Endothelial cell (in vitro differentiated cells): ENCODE results near the gene VPS54. TPM values are rescaled to one million over a fixed set of nuclear protein-coding genes. Genes with fewer than 3 reads are reported as not detected.
A peak's percentile ranks its signal among the peaks of the same experiment; 100 is the strongest.

Experiments
- DNase-seq: peaks from one replicate; pipeline ENCODE4 v3.0.0; 2021; ENCODE audit warnings: low spot score
- H3K27ac Mint-ChIP-seq: one replicate; pipeline ENCODE4 v1.8.0; 2021; ENCODE audit warnings: mixed read lengths, inconsistent platforms; ENCODE audit not compliant: unreplicated experiment
- H3K27me3 Mint-ChIP-seq: one replicate; pipeline ENCODE4 v1.8.0; 2021; ENCODE audit warnings: mild to moderate bottlenecking, moderate library complexity, mixed read lengths, inconsistent platforms; ENCODE audit not compliant: unreplicated experiment
- H3K36me3 Mint-ChIP-seq: one replicate; pipeline ENCODE4 v1.8.0; 2021; ENCODE audit warnings: mild to moderate bottlenecking, low read depth, mixed read lengths, inconsistent platforms; ENCODE audit not compliant: unreplicated experiment
- H3K4me1 Mint-ChIP-seq: one replicate; pipeline ENCODE4 v1.8.0; 2021; ENCODE audit warnings: mild to moderate bottlenecking, mixed read lengths, inconsistent platforms; ENCODE audit not compliant: unreplicated experiment
- H3K4me3 Mint-ChIP-seq: one replicate; pipeline ENCODE4 v1.8.0; 2021; ENCODE audit warnings: mild to moderate bottlenecking, mixed read lengths, inconsistent platforms; ENCODE audit not compliant: unreplicated experiment
- H3K9me3 Mint-ChIP-seq: one replicate; pipeline ENCODE4 v1.8.0; 2021; ENCODE audit warnings: mixed read lengths, inconsistent platforms; ENCODE audit not compliant: unreplicated experiment
- CTCF ChIP-seq: fragments of 200-600 bp; sonication (generic); IDR thresholded peaks from one replicate; pipeline ENCODE4 v1.5.0; 2021; ENCODE audit warnings: antibody characterized with exemption; ENCODE audit not compliant: unreplicated experiment
- total RNA-seq: library from RNA; stranded (reverse); fragmentation: NEBNext Ultra II Directional; extraction: Animal tissue kit (Norgen Biotek cat#: 25700); gene quantifications from one replicate; pipeline ENCODE4 v1.2.1, GENCODE V29; 2021; ENCODE audit not compliant: unreplicated experiment

The VPS54 gene
- total RNA-seq, 1 donor from 2014 or later, result 13.6 TPM

- H3K27me3 Mint-ChIP-seq, result no peaks in the 10 kb centered on the region
- no peak overlapping the region for H3K27ac Mint-ChIP-seq
- no peaks in the 10 kb centered on the region for H3K9me3 Mint-ChIP-seq
- TF ChIP-seq CTCF, result no peak
- DNase-seq, result no peak
- H3K36me3 Mint-ChIP-seq, result no peaks in the 10 kb centered on the region
- H3K4me3 Mint-ChIP-seq, result no peak overlapping the region
- peaks cover 6% of the 10 kb centered on the region for H3K4me1 Mint-ChIP-seq
These were observed 160.9 kb downstream of the VPS54 start for GRCh38 chr2:63858291-63858690.

- H3K36me3 Mint-ChIP-seq, result no peaks in the 10 kb centered on the region
- no peak overlapping the region for H3K4me3 Mint-ChIP-seq
- DNase-seq, result no peak
- peaks cover 17% of the 10 kb centered on the region for H3K4me1 Mint-ChIP-seq
- H3K9me3 Mint-ChIP-seq, result no peaks in the 10 kb centered on the region
- TF ChIP-seq CTCF, result no peak
- H3K27ac Mint-ChIP-seq, result no peak overlapping the region
- H3K27me3 Mint-ChIP-seq, result no peaks in the 10 kb centered on the region
These were observed 163.0 kb downstream of the VPS54 start for GRCh38 chr2:63856303-63856603.

GRCh38 chr2:63855418-63856302, 163.6 kb downstream of the VPS54 start:
- Mint-ChIP-seq H3K9me3 (no peaks in the 10 kb centered on the region), H3K27me3 (no peaks in the 10 kb centered on the region), H3K4me1 (peaks cover 19% of the 10 kb centered on the region), H3K4me3 (no peak overlapping the region), H3K36me3 (no peaks in the 10 kb centered on the region), H3K27ac (no peak overlapping the region)
- DNase-seq, result no peak
- TF ChIP-seq CTCF, result no peak

- no peak overlapping the region for H3K4me3 Mint-ChIP-seq
- no peaks in the 10 kb centered on the region for H3K36me3 Mint-ChIP-seq
- H3K9me3 Mint-ChIP-seq, result no peaks in the 10 kb centered on the region
- TF ChIP-seq CTCF, result no peak
- H3K4me1 Mint-ChIP-seq, result peaks cover 25% of the 10 kb centered on the region
- peak overlapping the region; percentile 5 for H3K27ac Mint-ChIP-seq
- H3K27me3 Mint-ChIP-seq, result no peaks in the 10 kb centered on the region
- no peak for DNase-seq
These were observed 165.5 kb downstream of the VPS54 start for GRCh38 chr2:63853527-63854310.
